ENCODE measurements around the gene PHF21A. TPM values are rescaled to one million over a fixed set of nuclear protein-coding genes. Genes with fewer than 3 reads are reported as not detected.

The PHF21A gene
- polyA plus RNA-seq, 1 donor (not counting 4 experiments of a cell fraction or from before 2014, with no cell fraction given): 16.1 TPM

DNA sequence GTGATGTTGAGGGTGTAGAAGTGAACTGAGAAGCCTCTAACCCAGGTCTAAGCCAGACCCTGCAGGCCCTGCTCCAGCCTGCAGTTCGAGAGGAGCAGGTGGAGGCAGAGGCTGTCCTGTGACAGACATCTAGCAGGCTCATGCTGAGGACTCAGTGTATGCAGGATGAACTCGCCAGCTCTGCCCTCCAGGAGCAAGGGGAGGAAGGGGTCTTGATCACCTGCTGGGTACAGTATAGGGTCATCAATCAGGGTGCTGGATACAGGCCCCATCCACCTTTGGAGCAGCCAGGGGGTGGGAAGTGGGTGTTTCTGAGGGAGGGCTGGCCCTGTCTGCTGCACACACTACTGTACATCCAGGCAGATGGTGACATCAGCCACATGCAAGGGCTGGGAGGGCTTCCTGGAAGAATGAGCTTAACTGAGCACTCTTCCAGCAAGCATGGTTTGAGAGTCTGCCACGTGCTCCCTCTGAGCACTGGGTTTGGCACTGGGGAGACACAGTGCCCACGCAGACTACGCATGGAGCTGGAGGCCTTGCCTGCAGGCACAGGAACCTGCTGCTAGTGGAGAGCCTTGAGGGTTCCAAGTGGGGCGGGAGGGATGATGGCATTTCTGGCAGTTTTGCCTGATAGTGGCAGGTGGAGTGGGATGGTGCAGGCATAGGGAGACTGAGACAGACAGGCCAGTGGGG lies 226.6 kb downstream of the PHF21A start:
- DNase-seq (ENCODE audit: low read depth, low spot score) (no peak), FAIRE-seq (no peak)
- Histone ChIP-seq H3K4me1 (ENCODE audit: control insufficient read depth, extremely low read depth, insufficient read depth, low read length) (peaks cover 4% of the 10 kb centered on the region), H3K9me3 (ENCODE audit: control insufficient read depth, low read depth, low read length) (no peaks in the 10 kb centered on the region), H4K20me1 (ENCODE audit: control insufficient read depth, extremely low read depth, insufficient read depth, low read length) (no peaks in the 10 kb centered on the region), H3K9me1 (ENCODE audit: control insufficient read depth, extremely low read depth, insufficient read depth, low read length) (no peaks in the 10 kb centered on the region), H3K36me3 (ENCODE audit: control insufficient read depth in 2 of 2, extremely low read depth in 1 of 2, insufficient read depth in 2 of 2, low read length in 2 of 2) (no peaks in the 10 kb centered on the region), H3K9ac (ENCODE audit: control insufficient read depth, extremely low read depth, insufficient read depth, low read length) (no peak overlapping the region), H3K79me2 (ENCODE audit: control insufficient read depth, insufficient read depth, low read length) (no peaks in the 10 kb centered on the region), H2AFZ (ENCODE audit: control insufficient read depth, low read length) (no peak overlapping the region), H3K27me3 (ENCODE audit: control insufficient read depth, extremely low read depth, insufficient read depth, low read length) (peaks cover 20% of the 10 kb centered on the region), H3K4me3 (ENCODE audit: control insufficient read depth in 2 of 3, extremely low read depth in 1 of 3, insufficient read depth in 2 of 3, low read depth in 1 of 3, low read length in 3 of 3) (no peak overlapping the region), H3K4me2 (ENCODE audit: control insufficient read depth, extremely low read depth, insufficient read depth, low read depth, low read length) (no peak overlapping the region), H3K27ac (ENCODE audit: control insufficient read depth, insufficient read depth, low read length) (no peak overlapping the region)
- dilution Hi-C loops (cut with MboI; ENCODE audit: extremely low pct_ligation_motif_present, low sequenced_read_pairs): no loop called here
- no peak for TF ChIP-seq EZH2 (IDR thresholded peaks at IDR 0.05; ENCODE audit: low read length)
- TF ChIP-seq, protein P1, sequence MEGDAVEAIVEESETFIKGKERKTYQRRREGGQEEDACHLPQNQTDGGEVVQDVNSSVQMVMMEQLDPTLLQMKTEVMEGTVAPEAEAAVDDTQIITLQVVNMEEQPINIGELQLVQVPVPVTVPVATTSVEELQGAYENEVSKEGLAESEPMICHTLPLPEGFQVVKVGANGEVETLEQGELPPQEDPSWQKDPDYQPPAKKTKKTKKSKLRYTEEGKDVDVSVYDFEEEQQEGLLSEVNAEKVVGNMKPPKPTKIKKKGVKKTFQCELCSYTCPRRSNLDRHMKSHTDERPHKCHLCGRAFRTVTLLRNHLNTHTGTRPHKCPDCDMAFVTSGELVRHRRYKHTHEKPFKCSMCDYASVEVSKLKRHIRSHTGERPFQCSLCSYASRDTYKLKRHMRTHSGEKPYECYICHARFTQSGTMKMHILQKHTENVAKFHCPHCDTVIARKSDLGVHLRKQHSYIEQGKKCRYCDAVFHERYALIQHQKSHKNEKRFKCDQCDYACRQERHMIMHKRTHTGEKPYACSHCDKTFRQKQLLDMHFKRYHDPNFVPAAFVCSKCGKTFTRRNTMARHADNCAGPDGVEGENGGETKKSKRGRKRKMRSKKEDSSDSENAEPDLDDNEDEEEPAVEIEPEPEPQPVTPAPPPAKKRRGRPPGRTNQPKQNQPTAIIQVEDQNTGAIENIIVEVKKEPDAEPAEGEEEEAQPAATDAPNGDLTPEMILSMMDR (optimal IDR thresholded peaks at IDR 0.05 in 1 of 3, IDR thresholded peaks at IDR 0.05 in 1 of 3, conservative IDR thresholded peaks at IDR 0.05 in 1 of 3; ENCODE audit: extremely low read depth in 1 of 3, insufficient read depth in 2 of 3, low read length in 3 of 3): no peak

DNA sequence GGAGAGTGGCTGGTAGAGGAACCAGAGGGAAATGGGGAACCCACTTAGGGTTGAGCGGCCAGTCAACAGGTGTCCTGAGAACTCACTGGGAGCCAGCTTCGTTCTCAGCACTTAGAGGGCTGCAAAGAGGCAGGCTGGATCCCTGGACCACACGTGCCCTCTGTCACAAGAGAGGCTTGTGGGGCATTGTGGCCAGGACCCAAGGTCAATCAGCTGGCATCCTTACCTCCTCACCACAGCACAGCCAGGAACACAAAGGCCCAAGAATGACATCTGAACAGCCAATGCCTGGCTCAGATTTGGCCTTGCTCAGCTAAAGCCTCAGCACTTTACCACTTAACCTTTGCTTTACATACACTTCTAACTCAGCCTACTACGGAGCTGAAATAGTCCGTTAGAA lies 228.4 kb downstream of the PHF21A start:
- DNase-seq (ENCODE audit: low read depth, low spot score) (no peak), FAIRE-seq (no peak)
- Histone ChIP-seq H3K4me1 (ENCODE audit: control insufficient read depth, extremely low read depth, insufficient read depth, low read length) (no peaks in the 10 kb centered on the region), H3K27ac (ENCODE audit: control insufficient read depth, insufficient read depth, low read length) (no peak overlapping the region), H3K27me3 (ENCODE audit: control insufficient read depth, extremely low read depth, insufficient read depth, low read length) (peaks cover 17% of the 10 kb centered on the region), H3K4me2 (ENCODE audit: control insufficient read depth, extremely low read depth, insufficient read depth, low read depth, low read length) (no peak overlapping the region), H2AFZ (ENCODE audit: control insufficient read depth, low read length) (no peak overlapping the region), H3K79me2 (ENCODE audit: control insufficient read depth, insufficient read depth, low read length) (no peaks in the 10 kb centered on the region), H4K20me1 (ENCODE audit: control insufficient read depth, extremely low read depth, insufficient read depth, low read length) (no peaks in the 10 kb centered on the region), H3K9me1 (ENCODE audit: control insufficient read depth, extremely low read depth, insufficient read depth, low read length) (no peaks in the 10 kb centered on the region), H3K36me3 (ENCODE audit: control insufficient read depth in 2 of 2, extremely low read depth in 1 of 2, insufficient read depth in 2 of 2, low read length in 2 of 2) (no peaks in the 10 kb centered on the region), H3K9me3 (ENCODE audit: control insufficient read depth, low read depth, low read length) (no peaks in the 10 kb centered on the region), H3K4me3 (ENCODE audit: control insufficient read depth in 2 of 3, extremely low read depth in 1 of 3, insufficient read depth in 2 of 3, low read depth in 1 of 3, low read length in 3 of 3) (no peak overlapping the region), H3K9ac (ENCODE audit: control insufficient read depth, extremely low read depth, insufficient read depth, low read length) (no peak overlapping the region)
- dilution Hi-C loops (cut with MboI; ENCODE audit: extremely low pct_ligation_motif_present, low sequenced_read_pairs): no loop called here
- TF ChIP-seq, protein P1 (optimal IDR thresholded peaks at IDR 0.05 in 1 of 3, IDR thresholded peaks at IDR 0.05 in 1 of 3, conservative IDR thresholded peaks at IDR 0.05 in 1 of 3; ENCODE audit: extremely low read depth in 1 of 3, insufficient read depth in 2 of 3, low read length in 3 of 3): no peak
- TF ChIP-seq EZH2 (IDR thresholded peaks at IDR 0.05; ENCODE audit: low read length): no peak

Data from keratinocyte (primary cell).